BJ (cell line): ENCODE measurements around the gene RTKN2. TPM values are rescaled to one million over a fixed set of nuclear protein-coding genes. Genes with fewer than 3 reads are reported as not detected.
"Not testable (repeated sequence)": the region's sequence is repeated elsewhere in the genome, so short reads cannot be mapped to it uniquely, and the experiment has no call there.

Source experiments
- CTCF ChIA-PET: fragments of 350-600 bp; formaldehyde crosslinking; extraction: SDS; loops from one replicate; lab custom pipeline; 2021; ENCODE audit warnings: antibody characterized with exemption, inconsistent platforms; lab: Yijun Ruan, JAX
- POLR2A ChIA-PET: fragments of 300-600 bp; sonication (Branson Sonifier 250); formaldehyde crosslinking; extraction: SDS; loops from one replicate; lab custom pipeline; 2021; ENCODE audit warnings: antibody characterized with exemption; lab: Charles Lee
- DNase-seq: peaks from one replicate; pipeline ENCODE4 v3.0.0-alpha.2; 2011; ENCODE audit warnings: low read depth
- H3K27me3 ChIP-seq: 2 replicates; pipeline ENCODE4 v1.6.0; 2011; ENCODE audit warnings: low read length; ENCODE audit not compliant: control insufficient read depth, insufficient read depth
- H3K36me3 ChIP-seq: 2 replicates; pipeline ENCODE4 v1.5.1; 2011; ENCODE audit warnings: low read length; ENCODE audit not compliant: control insufficient read depth, insufficient read depth
- H3K4me3 ChIP-seq: 2 replicates; pipeline ENCODE4 v1.5.1; 2011; ENCODE audit warnings: low read depth, mild to moderate bottlenecking, control low read depth, low read length
- CTCF ChIP-seq: IDR thresholded peaks from 2 replicates; pipeline ENCODE4 v1.5.1; 2011; ENCODE audit warnings: low read depth, mild to moderate bottlenecking, control low read depth, inconsistent platforms, low read length, moderate library complexity; ENCODE audit not compliant: insufficient read depth
- polyA plus RNA-seq: library from polyadenylated mRNA; depleted of rRNA; stranded (reverse); fragments of >200 nt; gene quantifications from 2 replicates; pipeline ENCODE4 v1.2.3, GENCODE V29; 2011

Gene RTKN2
- polyA plus RNA-seq, 1 experiment, result 1.5 TPM

GRCh38 chr10:62297857-62298256 lies 29.2 kb upstream of the RTKN2 start:
- Histone ChIP-seq H3K27me3 (no peaks in the 10 kb centered on the region), H3K36me3 (no peaks in the 10 kb centered on the region), H3K4me3 (no peak overlapping the region)
- POLR2A ChIA-PET, result no interaction called here
- no peak for DNase-seq
- no peak for TF ChIP-seq CTCF
- CTCF ChIA-PET, result no interaction called here

GRCh38 chr10:62284221-62284620 lies 15.6 kb upstream of the RTKN2 start:
- POLR2A ChIA-PET, result no interaction called here

GRCh38 chr10:62281348-62281747 lies 12.7 kb upstream of the RTKN2 start:
- H3K36me3 ChIP-seq, H3K27me3 ChIP-seq, H3K4me3 ChIP-seq, CTCF ChIA-PET, POLR2A ChIA-PET, DNase-seq: not testable (repeated sequence)

More at GRCh38 chr10:62284221-62284620, 15.6 kb upstream of the RTKN2 start:
- no peak for TF ChIP-seq CTCF
- Histone ChIP-seq H3K36me3 (no peaks in the 10 kb centered on the region), H3K4me3 (no peak overlapping the region), H3K27me3 (no peaks in the 10 kb centered on the region)
- CTCF ChIA-PET, result no interaction called here
- no peak for DNase-seq

GRCh38 chr10:62280392-62280791 lies 11.7 kb upstream of the RTKN2 start:
- H3K27me3 ChIP-seq, POLR2A ChIA-PET, DNase-seq, H3K36me3 ChIP-seq, CTCF ChIA-PET, H3K4me3 ChIP-seq: not testable (repeated sequence)

GRCh38 chr10:62278441-62278910 lies 9.8 kb upstream of the RTKN2 start:
- Histone ChIP-seq H3K27me3 (no peaks in the 10 kb centered on the region), H3K36me3 (no peaks in the 10 kb centered on the region), H3K4me3 (no peak overlapping the region)
- ChIA-PET CTCF (no interaction called here), POLR2A (no interaction called here)
- TF ChIP-seq CTCF, result no peak
- peak; percentile 61 for DNase-seq

GRCh38 chr10:62277971-62278370 lies 9.3 kb upstream of the RTKN2 start:
- no peak for DNase-seq
- CTCF ChIA-PET, result interaction anchor here (0.6 kb wide), 1 partner anchor 13 kb away, joined by 3 read pairs; no protein-coding TSS in a partner anchor

More at GRCh38 chr10:62277971-62278370, 9.3 kb upstream of the RTKN2 start:
- no peak for TF ChIP-seq CTCF
- Histone ChIP-seq H3K4me3 (no peak overlapping the region), H3K27me3 (no peaks in the 10 kb centered on the region), H3K36me3 (no peaks in the 10 kb centered on the region)
- POLR2A ChIA-PET, result no interaction called here
